HG02938 (cell line): ENCODE measurements around the gene SYTL3.

ENCODE experiments used
- ATAC-seq: cut with Tn5 transposase; IDR thresholded peaks from one replicate; pipeline ENCODE4 v1.9.1; 2021; ENCODE audit warnings: mild to moderate bottlenecking, moderate library complexity; ENCODE audit not compliant: unreplicated experiment

The SYTL3 gene

GRCh38 chr6:158769771-158770432, 120.0 kb downstream of the SYTL3 start:
- no peak for ATAC-seq

GRCh38 chr6:158770533-158771330, 120.9 kb downstream of the SYTL3 start:
- ATAC-seq = no peak

- no peak for ATAC-seq
These were observed 121.7 kb downstream of the SYTL3 start for GRCh38 chr6:158771399-158772152.

GRCh38 chr6:158772172-158772571, 122.3 kb downstream of the SYTL3 start:
- ATAC-seq = no peak

- no peak for ATAC-seq
These were observed 123.1 kb downstream of the SYTL3 start for GRCh38 chr6:158772851-158773371.

GRCh38 chr6:158773581-158774449, 124.0 kb downstream of the SYTL3 start:
- no peak for ATAC-seq

GRCh38 chr6:158774717-158775449, 125.0 kb downstream of the SYTL3 start:
- ATAC-seq = no peak

- ATAC-seq = no peak
These were observed 126.0 kb downstream of the SYTL3 start for GRCh38 chr6:158775832-158776231.

- ATAC-seq = no peak
These were observed 126.9 kb downstream of the SYTL3 start for GRCh38 chr6:158776737-158777136.

GRCh38 chr6:158777510-158777909, 127.7 kb downstream of the SYTL3 start:
- ATAC-seq = no peak

GRCh38 chr6:158778005-158778527, 128.2 kb downstream of the SYTL3 start:
- no peak for ATAC-seq

GRCh38 chr6:158780246-158780884, 130.5 kb downstream of the SYTL3 start:
- ATAC-seq = no peak

GRCh38 chr6:158780988-158781691, 131.3 kb downstream of the SYTL3 start:
- no peak for ATAC-seq

- ATAC-seq = no peak
These were observed 132.0 kb downstream of the SYTL3 start for GRCh38 chr6:158781692-158782373.

- ATAC-seq = no peak
These were observed 132.7 kb downstream of the SYTL3 start for GRCh38 chr6:158782432-158783166.

- no peak for ATAC-seq
These were observed 133.3 kb downstream of the SYTL3 start for GRCh38 chr6:158783167-158783450.

- no peak for ATAC-seq
These were observed 134.0 kb downstream of the SYTL3 start for GRCh38 chr6:158783851-158784250.
